ENCODE measurements around the gene NPW.

DNA sequence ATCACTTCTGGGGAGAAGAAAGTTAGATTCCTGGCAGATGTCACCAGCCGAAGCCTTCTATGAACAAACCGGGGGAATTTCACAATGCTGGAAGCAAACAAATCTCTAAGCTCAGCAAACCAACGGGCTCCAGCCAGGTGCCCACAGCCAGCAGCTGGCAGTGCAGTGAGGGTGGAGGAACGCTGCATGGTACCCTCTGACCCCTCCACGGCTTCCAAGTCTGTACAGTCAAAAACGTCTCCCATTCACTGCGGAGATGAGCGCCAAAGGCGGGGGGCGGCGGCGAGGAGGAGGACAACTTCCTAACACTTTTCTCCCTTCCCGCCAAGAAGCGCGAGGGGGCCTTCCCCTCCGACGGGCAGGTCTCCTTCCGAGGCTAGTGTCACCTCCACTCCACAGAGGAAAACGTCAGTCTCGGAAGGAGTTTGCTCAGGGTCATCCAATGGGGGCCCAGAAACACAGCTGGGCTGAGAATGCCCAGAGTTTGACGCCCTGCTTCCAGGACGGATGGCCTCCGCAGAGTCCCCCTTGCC, 10.9 kb upstream of the NPW start:
- TF ChIP-seq, protein P1, sequence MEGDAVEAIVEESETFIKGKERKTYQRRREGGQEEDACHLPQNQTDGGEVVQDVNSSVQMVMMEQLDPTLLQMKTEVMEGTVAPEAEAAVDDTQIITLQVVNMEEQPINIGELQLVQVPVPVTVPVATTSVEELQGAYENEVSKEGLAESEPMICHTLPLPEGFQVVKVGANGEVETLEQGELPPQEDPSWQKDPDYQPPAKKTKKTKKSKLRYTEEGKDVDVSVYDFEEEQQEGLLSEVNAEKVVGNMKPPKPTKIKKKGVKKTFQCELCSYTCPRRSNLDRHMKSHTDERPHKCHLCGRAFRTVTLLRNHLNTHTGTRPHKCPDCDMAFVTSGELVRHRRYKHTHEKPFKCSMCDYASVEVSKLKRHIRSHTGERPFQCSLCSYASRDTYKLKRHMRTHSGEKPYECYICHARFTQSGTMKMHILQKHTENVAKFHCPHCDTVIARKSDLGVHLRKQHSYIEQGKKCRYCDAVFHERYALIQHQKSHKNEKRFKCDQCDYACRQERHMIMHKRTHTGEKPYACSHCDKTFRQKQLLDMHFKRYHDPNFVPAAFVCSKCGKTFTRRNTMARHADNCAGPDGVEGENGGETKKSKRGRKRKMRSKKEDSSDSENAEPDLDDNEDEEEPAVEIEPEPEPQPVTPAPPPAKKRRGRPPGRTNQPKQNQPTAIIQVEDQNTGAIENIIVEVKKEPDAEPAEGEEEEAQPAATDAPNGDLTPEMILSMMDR (IDR thresholded peaks at IDR 0.05), result no peak
- no peak for TF ChIP-seq ZFX (IDR thresholded peaks at IDR 0.05; ENCODE audit: borderline replicate concordance)
